GM12875 (cell line): ENCODE data around the gene TBC1D14.

Experiments used
- H3K4me3 ChIP-seq: one replicate; pipeline ENCODE4 v1.5.1; 2011; ENCODE audit warnings: low read depth, low read length, control low read depth
- CTCF ChIP-seq: IDR thresholded peaks from 2 replicates; pipeline ENCODE4 v1.5.1; 2011; ENCODE audit warnings: low read depth, mild to moderate bottlenecking, control low read depth, inconsistent platforms, low read length, moderate library complexity, borderline replicate concordance; ENCODE audit not compliant: insufficient read depth

The TBC1D14 gene

GRCh38 chr4:6992728-6993677 lies 83.4 kb downstream of the TBC1D14 start:
- no peak overlapping the region for H3K4me3 ChIP-seq
- TF ChIP-seq CTCF = no peak

GRCh38 chr4:6996481-6996880 lies 86.9 kb downstream of the TBC1D14 start:
- no peak overlapping the region for H3K4me3 ChIP-seq
- no peak for TF ChIP-seq CTCF

GRCh38 chr4:6999172-7000086 lies 89.8 kb downstream of the TBC1D14 start:
- no peak for TF ChIP-seq CTCF
- no peak overlapping the region for H3K4me3 ChIP-seq

- no peak for TF ChIP-seq CTCF
- H3K4me3 ChIP-seq = no peak overlapping the region
Measured at GRCh38 chr4:7000421-7001176, 91.0 kb downstream of the TBC1D14 start.

- H3K4me3 ChIP-seq = no peak overlapping the region
Measured at GRCh38 chr4:7001271-7001670, 91.6 kb downstream of the TBC1D14 start.

More at GRCh38 chr4:7001271-7001670, 91.6 kb downstream of the TBC1D14 start:
- no peak for TF ChIP-seq CTCF
